Glutamatergic neuron (in vitro differentiated cells): ENCODE results near the gene HSP90AB1. TPM values are rescaled to one million over a fixed set of nuclear protein-coding genes. Genes with fewer than 3 reads are reported as not detected.

ENCODE experiments used
- DNase-seq: peaks from one replicate; pipeline ENCODE4 v3.0.0; 2022
- H3K27ac Mint-ChIP-seq: one replicate; pipeline ENCODE4 v1.8.0; 2020; ENCODE audit warnings: mild to moderate bottlenecking, mixed read lengths, inconsistent platforms; ENCODE audit not compliant: unreplicated experiment
- H3K27me3 Mint-ChIP-seq: one replicate; pipeline ENCODE4 v1.8.0; 2020; ENCODE audit warnings: mild to moderate bottlenecking, moderate library complexity, mixed read lengths, inconsistent platforms; ENCODE audit not compliant: unreplicated experiment
- H3K36me3 Mint-ChIP-seq: one replicate; pipeline ENCODE4 v1.8.0; 2020; ENCODE audit warnings: mild to moderate bottlenecking, mixed read lengths, inconsistent platforms; ENCODE audit not compliant: unreplicated experiment
- H3K4me1 Mint-ChIP-seq: one replicate; pipeline ENCODE4 v1.8.0; 2020; ENCODE audit warnings: mild to moderate bottlenecking, low read depth, mixed read lengths, inconsistent platforms; ENCODE audit not compliant: unreplicated experiment
- H3K4me3 Mint-ChIP-seq: one replicate; pipeline ENCODE4 v1.8.0; 2020; ENCODE audit warnings: mild to moderate bottlenecking, mixed read lengths, inconsistent platforms; ENCODE audit not compliant: unreplicated experiment
- H3K9me3 Mint-ChIP-seq: one replicate; pipeline ENCODE4 v1.8.0; 2020; ENCODE audit warnings: mild to moderate bottlenecking, moderate library complexity, mixed read lengths, inconsistent platforms; ENCODE audit not compliant: unreplicated experiment
- total RNA-seq: library from RNA; stranded (reverse); fragmentation: NEBNext Ultra II Directional; extraction: Animal tissue kit (Norgen Biotek cat#: 25700); gene quantifications from one replicate; pipeline ENCODE4 v1.2.1, GENCODE V29; 2021; ENCODE audit not compliant: unreplicated experiment
- TF ChIP-seq, protein P1 (sequence below): fragments of 200-600 bp; sonication (generic); IDR thresholded peaks from one replicate; pipeline ENCODE4 v1.5.0; 2021; ENCODE audit not compliant: partially characterized antibody, unreplicated experiment

HSP90AB1 gene
- total RNA-seq, 1 donor from 2014 or later: 771 TPM

DNA sequence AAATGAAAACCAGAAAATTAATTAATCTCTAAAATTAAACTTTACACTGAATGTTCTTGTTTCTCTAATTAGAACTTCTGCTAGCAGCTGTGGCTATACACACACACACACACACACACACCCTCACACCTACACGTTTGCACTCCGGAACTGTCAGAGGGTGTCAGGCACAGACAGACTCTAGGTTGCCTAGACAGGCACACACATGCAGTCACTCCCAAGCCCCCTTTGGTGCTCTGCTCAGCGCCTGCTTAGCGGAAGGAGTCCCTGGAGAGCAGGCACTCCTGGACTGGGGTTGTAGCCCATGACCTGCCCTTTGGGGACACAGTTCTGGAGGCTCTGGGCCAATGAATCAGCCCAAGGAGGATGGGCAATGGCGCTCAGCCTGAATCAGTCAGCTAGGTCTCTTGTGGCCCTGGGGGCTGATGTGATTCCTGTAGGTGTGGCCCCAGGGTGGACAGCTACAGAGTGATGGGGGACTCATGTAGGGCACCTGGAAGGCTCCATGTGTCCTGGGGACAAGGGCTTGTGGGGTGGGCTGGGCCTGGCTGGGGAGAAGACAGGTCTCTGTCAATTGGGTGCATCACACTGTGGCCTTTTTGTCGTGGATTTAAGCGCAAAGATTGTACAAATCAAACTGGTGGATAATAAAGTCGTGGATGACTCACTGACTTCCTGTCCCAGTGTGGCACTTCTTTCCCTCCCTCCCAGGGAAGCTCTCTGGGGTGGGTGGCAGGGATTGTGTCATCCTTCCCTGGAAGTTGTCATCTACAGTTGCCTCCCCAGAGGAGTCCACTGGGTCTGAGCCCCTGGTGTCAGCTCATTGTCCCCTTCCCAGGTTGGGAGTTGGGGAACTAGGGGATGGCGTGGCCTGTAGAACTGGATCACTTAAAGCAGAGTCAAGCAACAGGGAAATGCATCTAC, 32.1 kb downstream of the HSP90AB1 start:
- Mint-ChIP-seq H3K9me3 (peaks cover 24% of the 10 kb centered on the region), H3K4me3 (no peak overlapping the region), H3K36me3 (peaks cover under 1% of the 10 kb centered on the region), H3K27me3 (peaks cover 30% of the 10 kb centered on the region), H3K27ac (peak overlapping the region; percentile 76), H3K4me1 (peaks cover 30% of the 10 kb centered on the region)
- TF ChIP-seq, protein P1, sequence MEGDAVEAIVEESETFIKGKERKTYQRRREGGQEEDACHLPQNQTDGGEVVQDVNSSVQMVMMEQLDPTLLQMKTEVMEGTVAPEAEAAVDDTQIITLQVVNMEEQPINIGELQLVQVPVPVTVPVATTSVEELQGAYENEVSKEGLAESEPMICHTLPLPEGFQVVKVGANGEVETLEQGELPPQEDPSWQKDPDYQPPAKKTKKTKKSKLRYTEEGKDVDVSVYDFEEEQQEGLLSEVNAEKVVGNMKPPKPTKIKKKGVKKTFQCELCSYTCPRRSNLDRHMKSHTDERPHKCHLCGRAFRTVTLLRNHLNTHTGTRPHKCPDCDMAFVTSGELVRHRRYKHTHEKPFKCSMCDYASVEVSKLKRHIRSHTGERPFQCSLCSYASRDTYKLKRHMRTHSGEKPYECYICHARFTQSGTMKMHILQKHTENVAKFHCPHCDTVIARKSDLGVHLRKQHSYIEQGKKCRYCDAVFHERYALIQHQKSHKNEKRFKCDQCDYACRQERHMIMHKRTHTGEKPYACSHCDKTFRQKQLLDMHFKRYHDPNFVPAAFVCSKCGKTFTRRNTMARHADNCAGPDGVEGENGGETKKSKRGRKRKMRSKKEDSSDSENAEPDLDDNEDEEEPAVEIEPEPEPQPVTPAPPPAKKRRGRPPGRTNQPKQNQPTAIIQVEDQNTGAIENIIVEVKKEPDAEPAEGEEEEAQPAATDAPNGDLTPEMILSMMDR: no peak
- no peak for DNase-seq

DNA sequence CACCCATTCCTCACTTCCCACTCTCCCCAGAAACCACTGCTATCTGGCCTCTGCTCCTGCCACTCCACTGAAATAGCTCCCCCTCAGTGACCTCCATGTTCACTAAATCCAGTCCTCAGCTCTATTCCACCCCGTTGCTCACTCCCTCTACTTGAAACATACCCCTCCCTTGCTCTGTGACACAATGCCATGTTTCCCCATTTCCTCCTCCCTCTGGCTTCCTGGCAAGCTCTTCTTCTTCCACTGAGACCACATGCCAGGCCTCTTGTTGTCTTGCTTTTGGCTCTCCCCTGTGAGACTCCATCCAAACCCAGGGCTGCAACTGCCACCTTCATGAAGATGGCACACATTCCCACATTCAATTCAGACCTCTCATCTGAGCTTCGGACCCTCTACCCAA, 37.2 kb downstream of the HSP90AB1 start:
- Mint-ChIP-seq H3K27me3 (peaks cover 17% of the 10 kb centered on the region), H3K27ac (no peak overlapping the region), H3K4me1 (peaks cover 11% of the 10 kb centered on the region), H3K4me3 (no peak overlapping the region), H3K36me3 (peaks cover 10% of the 10 kb centered on the region), H3K9me3 (peaks cover 17% of the 10 kb centered on the region)
- TF ChIP-seq, protein P1: no peak
- DNase-seq: no peak

DNA sequence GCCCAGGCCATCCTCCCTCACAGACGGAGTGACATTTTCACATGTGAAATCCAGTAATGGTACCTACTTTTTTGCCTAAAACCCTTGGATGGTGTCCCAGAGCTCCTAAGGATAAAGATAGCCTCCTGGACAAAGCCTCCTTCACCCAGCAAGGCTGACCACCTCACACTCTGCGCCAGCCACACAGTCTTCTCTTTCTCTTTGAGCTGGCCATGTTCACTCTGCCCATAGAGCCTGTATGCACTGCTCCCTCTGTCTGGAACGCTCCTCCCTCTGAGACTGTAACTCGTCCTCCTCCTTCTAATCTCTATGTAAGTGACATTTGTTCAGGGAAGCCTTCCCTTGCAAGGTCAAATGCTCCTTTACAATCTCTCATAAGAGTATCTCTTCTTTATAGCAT, 38.0 kb downstream of the HSP90AB1 start:
- peaks cover 12% of the 10 kb centered on the region for H3K9me3 Mint-ChIP-seq
- H3K4me1 Mint-ChIP-seq: peaks cover 10% of the 10 kb centered on the region
- TF ChIP-seq, protein P1: no peak
- DNase-seq: no peak
- H3K4me3 Mint-ChIP-seq: no peak overlapping the region
- peaks cover 10% of the 10 kb centered on the region for H3K36me3 Mint-ChIP-seq
- H3K27me3 Mint-ChIP-seq: peaks cover 16% of the 10 kb centered on the region
- no peak overlapping the region for H3K27ac Mint-ChIP-seq

DNA sequence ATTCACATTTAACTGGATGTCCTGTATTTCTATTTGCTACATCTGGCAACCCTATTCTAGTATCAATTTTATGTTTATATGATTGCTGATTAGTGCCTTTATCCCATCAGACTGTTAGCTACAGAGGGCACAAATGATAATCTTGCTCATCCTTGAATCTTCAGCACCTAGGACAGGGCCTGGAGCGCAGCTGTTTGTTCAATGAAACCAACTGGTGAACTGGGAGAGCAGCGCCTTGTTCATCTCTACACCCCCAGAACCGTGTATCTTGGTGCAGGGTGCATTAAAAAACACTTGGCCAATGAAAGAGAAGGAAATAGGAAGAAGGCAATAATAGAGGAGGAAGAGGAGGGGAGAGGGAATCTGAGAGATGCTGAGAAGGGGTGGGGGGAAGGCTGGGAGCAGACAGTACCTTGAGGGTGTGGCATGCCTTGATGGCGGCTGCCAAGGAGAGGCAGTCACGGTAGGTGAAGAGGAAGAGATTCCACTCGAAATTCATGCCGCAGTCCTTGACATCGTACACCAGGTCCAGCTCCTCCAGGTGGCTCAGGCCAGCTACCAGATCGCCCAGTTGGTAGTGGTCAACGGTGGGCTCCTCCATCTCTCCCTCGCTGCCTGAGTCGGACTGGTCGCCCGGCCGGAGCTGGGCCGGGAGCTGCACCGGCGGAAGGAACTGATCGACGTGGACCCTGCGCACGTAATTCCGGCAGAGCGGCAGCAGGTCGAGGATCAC, 38.8 kb downstream of the HSP90AB1 start:
- TF ChIP-seq, protein P1: no peak
- no peak for DNase-seq
- H3K36me3 Mint-ChIP-seq: peaks cover 10% of the 10 kb centered on the region
- H3K4me1 Mint-ChIP-seq: peaks cover 12% of the 10 kb centered on the region
- no peak overlapping the region for H3K4me3 Mint-ChIP-seq
- H3K27ac Mint-ChIP-seq: no peak overlapping the region
- H3K27me3 Mint-ChIP-seq: peaks cover 18% of the 10 kb centered on the region
- H3K9me3 Mint-ChIP-seq: peaks cover 11% of the 10 kb centered on the region

DNA sequence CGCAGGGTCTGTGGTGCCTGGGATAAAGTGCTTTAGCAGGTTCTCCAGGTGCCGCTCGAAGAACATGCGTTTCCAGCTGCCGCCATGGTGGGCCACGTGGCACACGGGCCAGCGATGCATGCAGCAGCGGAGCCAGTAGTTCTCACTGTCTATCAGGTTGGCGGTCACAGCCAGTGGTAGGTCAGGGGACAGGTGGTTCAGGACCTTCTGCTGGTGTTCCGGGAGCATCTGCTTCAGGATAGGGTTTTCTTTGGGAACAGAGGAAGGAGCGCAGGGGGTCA, 39.3 kb downstream of the HSP90AB1 start:
- H3K4me3 Mint-ChIP-seq: no peak overlapping the region
- H3K27me3 Mint-ChIP-seq: peaks cover 18% of the 10 kb centered on the region
- no peak for DNase-seq
- no peak overlapping the region for H3K27ac Mint-ChIP-seq
- TF ChIP-seq, protein P1: no peak
- H3K9me3 Mint-ChIP-seq: peaks cover 11% of the 10 kb centered on the region
- peaks cover 10% of the 10 kb centered on the region for H3K36me3 Mint-ChIP-seq
- H3K4me1 Mint-ChIP-seq: peaks cover 12% of the 10 kb centered on the region
